ENCODE measurements around the gene ASS1.

Gene ASS1

DNA sequence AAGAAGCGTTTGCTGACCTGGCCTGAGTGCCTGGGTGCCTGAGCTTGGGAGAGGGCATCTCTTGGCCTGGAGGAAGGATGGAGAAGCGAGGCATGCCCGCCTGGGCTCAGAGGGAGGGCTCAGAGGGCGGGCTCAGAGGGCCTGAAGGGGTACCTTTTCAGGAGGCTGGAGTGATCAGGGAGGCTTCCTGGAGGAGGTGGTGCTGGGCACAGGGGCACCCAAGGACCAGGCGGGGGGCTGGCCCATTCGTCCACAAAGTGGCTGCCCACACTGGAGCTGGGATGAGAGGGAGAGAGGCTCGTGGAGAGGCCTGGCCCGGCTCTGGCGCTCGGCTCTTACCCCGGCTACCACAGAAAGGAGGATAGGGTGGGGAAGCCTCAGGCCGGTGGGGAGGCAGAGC, 32.8 kb downstream of the ASS1 start:
- H3K4me1 ChIP-seq (ENCODE audit: control insufficient read depth, low read length), result no peaks in the 10 kb centered on the region
- no peaks in the 10 kb centered on the region for H3K9me3 ChIP-seq (ENCODE audit: control insufficient read depth, insufficient read depth, low read length)
- H4K20me1 ChIP-seq (ENCODE audit: control insufficient read depth, insufficient read depth, low read depth, low read length), result no peaks in the 10 kb centered on the region
- peaks cover 12% of the 10 kb centered on the region for H3K27me3 ChIP-seq (ENCODE audit: control insufficient read depth, low read length)
- no peaks in the 10 kb centered on the region for H3F3A ChIP-seq (ENCODE audit: control insufficient read depth, insufficient read depth)
- H3K36me3 ChIP-seq (ENCODE audit: control insufficient read depth, low read length), result no peaks in the 10 kb centered on the region
- no peak overlapping the region for H3K4me3 ChIP-seq (ENCODE audit: low read length)
- no peaks in the 10 kb centered on the region for H3K79me2 ChIP-seq (ENCODE audit: control insufficient read depth, low read length)
- H3K9me2 ChIP-seq (replicated peaks; ENCODE audit: control insufficient read depth, low read length), result no peaks in the 10 kb centered on the region
- H3K4me2 ChIP-seq (ENCODE audit: low read length), result no peak overlapping the region
- TF ChIP-seq, protein P1, sequence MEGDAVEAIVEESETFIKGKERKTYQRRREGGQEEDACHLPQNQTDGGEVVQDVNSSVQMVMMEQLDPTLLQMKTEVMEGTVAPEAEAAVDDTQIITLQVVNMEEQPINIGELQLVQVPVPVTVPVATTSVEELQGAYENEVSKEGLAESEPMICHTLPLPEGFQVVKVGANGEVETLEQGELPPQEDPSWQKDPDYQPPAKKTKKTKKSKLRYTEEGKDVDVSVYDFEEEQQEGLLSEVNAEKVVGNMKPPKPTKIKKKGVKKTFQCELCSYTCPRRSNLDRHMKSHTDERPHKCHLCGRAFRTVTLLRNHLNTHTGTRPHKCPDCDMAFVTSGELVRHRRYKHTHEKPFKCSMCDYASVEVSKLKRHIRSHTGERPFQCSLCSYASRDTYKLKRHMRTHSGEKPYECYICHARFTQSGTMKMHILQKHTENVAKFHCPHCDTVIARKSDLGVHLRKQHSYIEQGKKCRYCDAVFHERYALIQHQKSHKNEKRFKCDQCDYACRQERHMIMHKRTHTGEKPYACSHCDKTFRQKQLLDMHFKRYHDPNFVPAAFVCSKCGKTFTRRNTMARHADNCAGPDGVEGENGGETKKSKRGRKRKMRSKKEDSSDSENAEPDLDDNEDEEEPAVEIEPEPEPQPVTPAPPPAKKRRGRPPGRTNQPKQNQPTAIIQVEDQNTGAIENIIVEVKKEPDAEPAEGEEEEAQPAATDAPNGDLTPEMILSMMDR (IDR thresholded peaks at IDR 0.05; ENCODE audit: low read depth, low read length, poor library complexity, severe bottlenecking), result no peak
- TF ChIP-seq EZH2phosphoT487 (IDR thresholded peaks at IDR 0.05; ENCODE audit: borderline replicate concordance, low read length), result no peak
- H3K27ac ChIP-seq (ENCODE audit: low read depth, low read length), result no peak overlapping the region

DNA sequence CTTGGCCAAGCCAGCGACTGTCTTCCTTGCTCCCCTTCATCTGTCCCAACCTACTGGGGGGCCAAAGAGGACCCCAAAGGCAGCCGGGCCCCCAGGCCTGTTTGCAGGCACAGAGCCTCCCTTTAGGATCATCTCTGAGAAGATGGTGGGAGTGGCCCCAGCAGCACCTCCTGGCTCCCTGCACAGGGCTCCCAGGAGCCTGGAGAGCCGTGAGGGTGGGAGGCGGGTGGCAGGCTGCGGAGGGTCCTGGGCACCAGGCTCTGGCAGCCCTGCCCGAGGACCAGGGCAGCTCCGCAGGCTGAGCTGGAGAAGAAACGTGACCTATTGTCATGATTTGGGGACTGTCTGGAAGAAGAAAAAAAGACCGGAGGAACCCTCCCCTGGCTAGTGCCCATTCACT, 33.4 kb downstream of the ASS1 start:
- Histone ChIP-seq H3K4me3 (ENCODE audit: low read length) (no peak overlapping the region), H3K9me3 (ENCODE audit: control insufficient read depth, insufficient read depth, low read length) (no peaks in the 10 kb centered on the region), H3K36me3 (ENCODE audit: control insufficient read depth, low read length) (no peaks in the 10 kb centered on the region), H3K27ac (ENCODE audit: low read depth, low read length) (no peak overlapping the region), H3K4me1 (ENCODE audit: control insufficient read depth, low read length) (no peaks in the 10 kb centered on the region), H3K9me2 (replicated peaks; ENCODE audit: control insufficient read depth, low read length) (no peaks in the 10 kb centered on the region), H3K27me3 (ENCODE audit: control insufficient read depth, low read length) (peaks cover 7% of the 10 kb centered on the region), H3K79me2 (ENCODE audit: control insufficient read depth, low read length) (no peaks in the 10 kb centered on the region), H3F3A (ENCODE audit: control insufficient read depth, insufficient read depth) (no peaks in the 10 kb centered on the region), H4K20me1 (ENCODE audit: control insufficient read depth, insufficient read depth, low read depth, low read length) (no peaks in the 10 kb centered on the region), H3K4me2 (ENCODE audit: low read length) (no peak overlapping the region)
- no peak for TF ChIP-seq EZH2phosphoT487 (IDR thresholded peaks at IDR 0.05; ENCODE audit: borderline replicate concordance, low read length)
- TF ChIP-seq, protein P1 (IDR thresholded peaks at IDR 0.05; ENCODE audit: low read depth, low read length, poor library complexity, severe bottlenecking), result no peak

DNA sequence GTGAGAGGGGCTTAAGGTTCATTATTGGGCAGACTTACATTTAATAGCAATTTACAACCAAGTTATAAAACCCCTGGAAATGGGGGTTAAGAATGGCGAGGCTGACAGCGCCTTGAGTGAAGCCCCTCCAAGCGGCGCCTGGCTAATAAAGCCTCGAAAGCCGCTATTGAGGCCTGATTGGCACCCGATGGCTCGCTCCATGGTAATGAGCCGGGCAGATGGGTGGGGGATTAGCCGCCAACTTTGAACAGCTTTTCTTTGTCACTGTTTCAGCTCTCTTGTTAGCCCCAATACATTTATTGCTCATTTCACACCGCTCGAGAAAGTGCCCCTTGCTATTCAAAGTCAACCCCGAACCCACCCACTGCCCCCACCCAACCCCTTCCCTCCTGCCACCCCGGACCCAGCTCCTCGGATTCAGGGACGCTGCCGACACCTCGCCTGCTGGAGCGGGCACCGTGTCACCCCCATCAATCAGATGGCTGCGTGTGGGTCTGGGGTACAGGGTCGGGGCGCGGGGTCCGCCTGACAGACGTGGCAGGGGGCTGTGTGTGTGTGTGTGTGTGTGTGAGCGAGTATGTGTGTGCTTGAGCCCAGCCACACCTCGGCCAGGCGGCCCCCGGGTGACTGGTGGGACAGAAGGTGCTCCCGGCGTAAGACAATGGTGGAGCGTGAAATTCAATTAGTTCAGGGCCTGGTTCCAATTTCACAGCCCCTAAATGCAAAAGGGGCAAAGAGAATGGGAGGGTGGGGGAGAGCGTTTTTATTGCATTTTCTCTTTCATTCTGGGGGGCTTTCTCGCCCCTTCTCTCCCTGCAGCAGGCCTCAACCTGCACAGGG, 34.2 kb downstream of the ASS1 start:
- H3K27ac ChIP-seq (ENCODE audit: low read depth, low read length), result no peak overlapping the region

More for the DNA sequence above, 34.2 kb downstream of the ASS1 start:
- H3K36me3 ChIP-seq (ENCODE audit: control insufficient read depth, low read length), result no peaks in the 10 kb centered on the region
- H3K4me1 ChIP-seq (ENCODE audit: control insufficient read depth, low read length), result no peaks in the 10 kb centered on the region
- H3K4me2 ChIP-seq (ENCODE audit: low read length), result no peak overlapping the region
- no peaks in the 10 kb centered on the region for H3F3A ChIP-seq (ENCODE audit: control insufficient read depth, insufficient read depth)
- no peaks in the 10 kb centered on the region for H3K9me3 ChIP-seq (ENCODE audit: control insufficient read depth, insufficient read depth, low read length)
- H3K79me2 ChIP-seq (ENCODE audit: control insufficient read depth, low read length), result no peaks in the 10 kb centered on the region
- no peak overlapping the region for H3K4me3 ChIP-seq (ENCODE audit: low read length)
- TF ChIP-seq, protein P1 (IDR thresholded peaks at IDR 0.05; ENCODE audit: low read depth, low read length, poor library complexity, severe bottlenecking), result no peak
- TF ChIP-seq EZH2phosphoT487 (IDR thresholded peaks at IDR 0.05; ENCODE audit: borderline replicate concordance, low read length), result no peak
- no peaks in the 10 kb centered on the region for H3K9me2 ChIP-seq (replicated peaks; ENCODE audit: control insufficient read depth, low read length)
- peaks cover 4% of the 10 kb centered on the region; the same call in 1 of the 2 replicates for H3K27me3 ChIP-seq (ENCODE audit: control insufficient read depth, low read length)
- no peaks in the 10 kb centered on the region for H4K20me1 ChIP-seq (ENCODE audit: control insufficient read depth, insufficient read depth, low read depth, low read length)
